ENCODE data around the gene PRSS56. TPM values are rescaled to one million over a fixed set of nuclear protein-coding genes. Genes with fewer than 3 reads are reported as not detected.

The PRSS56 gene
- total and polyA plus RNA-seq, 2 donors from 2014 or later = not detected

DNA sequence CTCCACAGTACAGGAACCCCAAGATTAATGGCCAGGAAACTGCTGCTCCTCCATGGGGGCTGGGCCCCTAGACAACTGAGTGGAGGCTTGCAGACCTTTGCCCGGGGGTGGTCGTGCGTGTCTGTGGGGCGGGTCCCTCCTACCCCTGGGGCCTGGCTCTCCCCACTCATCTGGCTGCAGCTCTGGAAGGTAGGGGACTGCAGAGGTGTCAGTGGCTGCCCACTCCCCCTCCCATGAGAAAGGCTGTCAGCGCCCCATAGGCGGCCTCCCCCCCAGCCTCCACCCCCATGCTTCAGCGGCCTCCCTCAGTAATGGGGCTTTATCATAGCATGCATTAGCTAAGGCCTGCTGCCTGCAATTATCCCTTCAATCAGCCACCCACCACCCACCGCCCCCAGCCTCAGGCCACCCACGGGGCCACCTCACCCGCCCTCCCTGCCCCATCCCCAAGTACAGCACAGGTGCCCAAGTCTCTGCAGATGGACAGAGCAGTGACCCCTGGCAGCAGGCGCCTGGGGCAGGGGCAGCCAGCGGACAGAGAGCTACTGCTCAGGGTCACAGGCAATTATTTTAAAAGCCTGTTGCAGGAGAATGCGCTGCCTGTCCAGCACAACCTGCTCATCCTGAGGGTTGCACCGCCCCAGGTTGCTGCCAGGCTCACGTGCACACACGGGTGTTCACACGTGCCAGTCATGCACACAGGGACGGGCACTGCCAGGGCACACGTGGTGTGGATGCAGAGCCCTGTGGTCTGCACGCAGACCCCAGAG is 23.5 kb upstream of the PRSS56 start:
- Histone ChIP-seq H3K36me3 (ENCODE audit: control insufficient read depth in 2 of 3, insufficient read depth in 3 of 3, low read length in 3 of 3) (no peaks in the 10 kb centered on the region), H3K27ac (ENCODE audit: low read depth in 2 of 2, low read length in 2 of 2) (no peak overlapping the region), H3K9ac (ENCODE audit: low read length in 3 of 3) (no peak overlapping the region), H3K4me3 (ENCODE audit: low read length in 3 of 3) (no peak overlapping the region), H3K9me3 (ENCODE audit: control insufficient read depth in 2 of 3, insufficient read depth in 1 of 3, low read length in 3 of 3) (no peaks in the 10 kb centered on the region), H3K27me3 (ENCODE audit: control insufficient read depth, insufficient read depth, low read length) (no peaks in the 10 kb centered on the region), H3K4me1 (ENCODE audit: control insufficient read depth in 2 of 3, insufficient read depth in 2 of 3, low read depth in 1 of 3, low read length in 3 of 3) (no peaks in the 10 kb centered on the region)
- DNase-seq = peak in 2 of 5 donors; percentile 44 to 72
- intact Hi-C loops (cut with DNase I) = no loop called here
- TF ChIP-seq, protein P1, sequence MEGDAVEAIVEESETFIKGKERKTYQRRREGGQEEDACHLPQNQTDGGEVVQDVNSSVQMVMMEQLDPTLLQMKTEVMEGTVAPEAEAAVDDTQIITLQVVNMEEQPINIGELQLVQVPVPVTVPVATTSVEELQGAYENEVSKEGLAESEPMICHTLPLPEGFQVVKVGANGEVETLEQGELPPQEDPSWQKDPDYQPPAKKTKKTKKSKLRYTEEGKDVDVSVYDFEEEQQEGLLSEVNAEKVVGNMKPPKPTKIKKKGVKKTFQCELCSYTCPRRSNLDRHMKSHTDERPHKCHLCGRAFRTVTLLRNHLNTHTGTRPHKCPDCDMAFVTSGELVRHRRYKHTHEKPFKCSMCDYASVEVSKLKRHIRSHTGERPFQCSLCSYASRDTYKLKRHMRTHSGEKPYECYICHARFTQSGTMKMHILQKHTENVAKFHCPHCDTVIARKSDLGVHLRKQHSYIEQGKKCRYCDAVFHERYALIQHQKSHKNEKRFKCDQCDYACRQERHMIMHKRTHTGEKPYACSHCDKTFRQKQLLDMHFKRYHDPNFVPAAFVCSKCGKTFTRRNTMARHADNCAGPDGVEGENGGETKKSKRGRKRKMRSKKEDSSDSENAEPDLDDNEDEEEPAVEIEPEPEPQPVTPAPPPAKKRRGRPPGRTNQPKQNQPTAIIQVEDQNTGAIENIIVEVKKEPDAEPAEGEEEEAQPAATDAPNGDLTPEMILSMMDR (IDR thresholded peaks at IDR 0.05; ENCODE audit: borderline replicate concordance, extremely low read depth, insufficient read depth) = no peak
- FAIRE-seq = no peak

DNA sequence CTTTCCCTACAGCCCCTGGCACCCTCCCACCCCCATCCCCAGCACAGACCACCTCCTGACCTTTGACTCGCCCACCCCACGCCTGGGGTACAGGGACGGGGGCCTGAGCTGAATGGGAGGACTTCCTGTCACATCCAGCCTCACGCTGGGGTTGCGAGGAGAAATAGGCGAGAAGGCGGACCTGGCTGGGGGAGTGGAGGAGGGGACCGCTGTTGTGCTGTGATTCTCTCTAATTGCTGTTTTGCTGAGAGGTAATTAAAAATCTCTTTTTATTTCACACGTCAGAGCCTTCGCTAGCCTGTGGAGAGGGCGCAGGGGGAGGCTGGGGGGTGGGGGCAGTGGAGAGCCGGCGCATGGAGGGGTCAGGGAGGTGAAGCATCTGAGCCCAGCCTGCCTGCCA is 22.8 kb upstream of the PRSS56 start:
- Histone ChIP-seq H3K4me3 (ENCODE audit: low read length in 3 of 3) (no peak overlapping the region), H3K27me3 (ENCODE audit: control insufficient read depth, insufficient read depth, low read length) (no peaks in the 10 kb centered on the region), H3K4me1 (ENCODE audit: control insufficient read depth in 2 of 3, insufficient read depth in 2 of 3, low read depth in 1 of 3, low read length in 3 of 3) (no peaks in the 10 kb centered on the region), H3K9ac (ENCODE audit: low read length in 3 of 3) (no peak overlapping the region), H3K27ac (ENCODE audit: low read depth in 2 of 2, low read length in 2 of 2) (no peak overlapping the region), H3K36me3 (ENCODE audit: control insufficient read depth in 2 of 3, insufficient read depth in 3 of 3, low read length in 3 of 3) (no peaks in the 10 kb centered on the region), H3K9me3 (ENCODE audit: control insufficient read depth in 2 of 3, insufficient read depth in 1 of 3, low read length in 3 of 3) (no peaks in the 10 kb centered on the region)
- intact Hi-C loops (cut with DNase I) = no loop called here
- no peak for FAIRE-seq
- TF ChIP-seq, protein P1 (IDR thresholded peaks at IDR 0.05; ENCODE audit: borderline replicate concordance, extremely low read depth, insufficient read depth) = no peak
- peak in 1 of 5 donors; percentile 28 for DNase-seq

DNA sequence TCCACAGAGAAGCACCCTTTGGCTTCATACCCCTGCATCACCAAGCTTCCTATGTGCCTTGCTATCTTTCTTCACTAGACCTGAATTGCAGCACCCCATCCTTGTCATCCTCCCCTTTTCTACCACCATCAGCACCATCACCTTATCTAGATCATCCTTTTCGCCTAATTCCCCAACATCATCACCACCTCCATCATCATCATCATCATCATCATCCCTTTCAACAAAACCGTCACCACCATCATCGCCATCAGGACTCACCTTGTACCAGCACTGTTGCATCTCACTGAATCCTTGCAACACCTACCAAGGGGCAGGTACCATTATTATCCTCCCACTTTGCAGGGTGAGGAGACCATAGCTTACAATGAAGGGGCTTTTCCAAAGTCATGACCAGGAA is 21.7 kb upstream of the PRSS56 start:
- intact Hi-C loops (cut with DNase I) = no loop called here

More for the DNA sequence above, 21.7 kb upstream of the PRSS56 start:
- no peak overlapping the region for H3K27ac ChIP-seq (ENCODE audit: low read depth in 2 of 2, low read length in 2 of 2)
- DNase-seq (no peak), FAIRE-seq (no peak)
- no peaks in the 10 kb centered on the region for H3K36me3 ChIP-seq (ENCODE audit: control insufficient read depth in 2 of 3, insufficient read depth in 3 of 3, low read length in 3 of 3)
- H3K4me3 ChIP-seq (ENCODE audit: low read length in 3 of 3) = no peak overlapping the region
- no peaks in the 10 kb centered on the region for H3K27me3 ChIP-seq (ENCODE audit: control insufficient read depth, insufficient read depth, low read length)
- no peaks in the 10 kb centered on the region for H3K4me1 ChIP-seq (ENCODE audit: control insufficient read depth in 2 of 3, insufficient read depth in 2 of 3, low read depth in 1 of 3, low read length in 3 of 3)
- TF ChIP-seq, protein P1 (IDR thresholded peaks at IDR 0.05; ENCODE audit: borderline replicate concordance, extremely low read depth, insufficient read depth) = no peak
- H3K9ac ChIP-seq (ENCODE audit: low read length in 3 of 3) = no peak overlapping the region
- no peaks in the 10 kb centered on the region for H3K9me3 ChIP-seq (ENCODE audit: control insufficient read depth in 2 of 3, insufficient read depth in 1 of 3, low read length in 3 of 3)

All from kidney (tissue), 14 donors.